NCI-H1436 (cell line): Measurements from ENCODE around the gene ISM2.
"Not testable (repeated sequence)": the region's sequence is repeated elsewhere in the genome, so short reads cannot be mapped to it uniquely, and the experiment has no call there.

Experiments used
- DNase-seq: peaks from one replicate; lab custom pipeline; 2025; lab: John Stamatoyannopoulos, UW

The ISM2 gene

DNA sequence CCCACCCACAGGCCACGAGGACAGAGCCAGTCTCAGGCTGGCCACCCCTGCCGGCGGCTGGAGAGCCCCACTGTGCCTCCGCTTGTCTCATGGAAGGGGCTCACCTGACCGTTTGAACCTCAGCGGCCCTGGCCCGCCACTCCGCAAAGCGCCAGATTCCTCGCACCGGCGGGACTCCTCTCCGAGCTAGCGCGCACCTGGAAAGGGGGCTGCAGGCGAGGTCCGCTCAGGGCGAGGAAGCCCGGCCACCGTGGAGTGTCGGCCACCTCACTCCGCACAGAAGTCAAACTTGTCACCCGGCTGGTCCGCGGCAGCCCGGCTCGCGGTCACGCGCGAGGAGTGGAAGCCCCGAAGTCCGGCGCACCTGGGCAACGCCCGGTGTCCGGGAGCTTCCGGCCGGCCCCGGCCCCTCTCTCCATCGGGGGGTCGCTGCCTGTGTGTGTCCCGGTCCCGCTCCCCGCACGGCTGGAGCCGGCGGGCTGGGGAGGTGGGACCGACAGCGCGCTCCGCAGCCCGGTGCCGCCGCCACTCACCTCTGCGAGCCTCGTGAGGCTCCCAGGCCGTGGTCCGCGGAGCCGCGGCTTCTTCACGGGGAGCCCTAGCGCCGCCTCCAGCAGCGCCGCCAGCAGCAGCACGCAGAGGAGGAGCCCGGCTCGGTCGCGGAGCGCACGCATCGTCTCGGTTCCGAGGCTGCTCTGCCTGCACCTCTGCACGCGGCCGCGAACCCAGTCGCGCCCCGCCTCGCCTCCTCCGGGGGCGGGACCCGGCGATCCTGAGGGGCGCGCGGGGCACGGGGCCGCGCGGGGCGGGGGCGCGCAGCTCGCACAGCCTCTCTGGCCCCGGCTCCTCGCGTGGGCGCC is at the start of gene ISM2:
Gene ISM2, minus strand, starts transcription at position 697 of the 860 bp plus-strand sequence. Its CDS starts 23 bp downstream, at position 674.
- peak; percentile 44 for DNase-seq

DNA sequence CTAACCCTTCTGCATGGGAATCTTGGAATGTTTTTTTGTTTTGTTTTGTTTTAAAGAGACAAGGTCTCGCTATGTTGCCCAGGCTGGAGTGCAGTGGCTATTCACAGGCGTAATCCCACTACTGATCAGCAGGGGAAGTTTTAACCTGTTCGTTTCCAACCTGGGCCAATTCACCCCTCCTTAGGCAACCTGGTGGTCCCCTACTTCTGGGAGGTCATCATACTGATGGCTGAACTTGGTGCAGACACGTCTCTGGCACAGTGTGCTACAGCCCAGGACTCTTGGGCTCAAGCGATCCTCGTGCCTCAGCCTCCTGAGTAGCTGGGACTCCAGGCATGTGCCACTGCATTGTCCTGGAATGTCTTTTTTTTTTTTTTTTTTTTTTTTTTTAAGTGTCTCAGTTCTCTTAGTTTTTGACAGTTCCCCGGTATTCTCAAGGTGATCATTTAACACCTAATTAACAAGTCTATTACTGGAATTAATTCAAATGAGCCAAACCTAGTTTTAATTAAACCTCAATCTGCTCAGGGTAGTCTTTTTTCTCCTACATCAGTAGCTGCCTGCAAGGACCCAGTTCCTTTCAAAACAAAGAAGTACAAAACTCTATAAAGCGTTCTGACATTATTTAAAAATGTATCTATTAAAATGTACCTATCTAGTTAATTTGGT is 49.0 kb upstream of the ISM2 start:
- DNase-seq, result no peak

DNA sequence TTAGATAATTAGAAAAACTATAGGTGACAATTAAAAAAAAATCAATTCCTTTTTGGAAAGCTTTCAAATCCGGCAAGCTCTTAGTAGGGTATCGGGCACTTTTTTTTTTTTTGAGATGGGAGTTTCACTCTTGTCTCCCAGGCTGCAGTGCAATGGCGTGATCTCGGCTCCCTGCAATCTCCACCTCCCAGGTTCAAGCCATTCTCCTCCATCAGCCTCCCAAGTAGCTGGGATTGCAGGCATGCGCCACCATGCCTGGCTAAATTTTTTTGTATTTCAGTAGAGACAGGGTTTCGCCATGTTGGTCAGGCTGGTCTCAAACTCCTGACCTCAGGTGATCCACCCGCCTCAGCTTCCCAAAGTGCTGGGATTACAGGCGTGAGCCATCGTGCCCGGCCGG is 46.6 kb upstream of the ISM2 start:
- DNase-seq, result not testable (repeated sequence)

DNA sequence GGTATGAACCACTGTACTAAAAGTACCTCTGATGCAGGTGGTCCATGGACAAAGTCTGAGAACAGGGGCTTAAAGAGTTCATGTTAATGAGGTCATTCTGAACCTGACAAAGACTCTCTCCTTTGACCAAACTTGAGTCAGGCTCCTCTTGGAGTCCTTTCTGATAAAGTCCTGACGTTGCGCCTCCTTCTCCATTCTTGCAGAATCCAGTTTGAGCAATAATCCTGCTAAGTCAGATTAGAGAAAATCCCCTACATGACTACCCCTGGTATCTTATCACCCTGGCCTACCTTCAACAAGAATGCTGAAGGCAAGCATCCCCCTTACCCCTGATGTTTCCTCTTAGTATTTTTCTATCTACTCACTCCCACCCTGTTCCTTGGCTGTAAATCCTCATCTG is 46.0 kb upstream of the ISM2 start:
- no peak for DNase-seq

DNA sequence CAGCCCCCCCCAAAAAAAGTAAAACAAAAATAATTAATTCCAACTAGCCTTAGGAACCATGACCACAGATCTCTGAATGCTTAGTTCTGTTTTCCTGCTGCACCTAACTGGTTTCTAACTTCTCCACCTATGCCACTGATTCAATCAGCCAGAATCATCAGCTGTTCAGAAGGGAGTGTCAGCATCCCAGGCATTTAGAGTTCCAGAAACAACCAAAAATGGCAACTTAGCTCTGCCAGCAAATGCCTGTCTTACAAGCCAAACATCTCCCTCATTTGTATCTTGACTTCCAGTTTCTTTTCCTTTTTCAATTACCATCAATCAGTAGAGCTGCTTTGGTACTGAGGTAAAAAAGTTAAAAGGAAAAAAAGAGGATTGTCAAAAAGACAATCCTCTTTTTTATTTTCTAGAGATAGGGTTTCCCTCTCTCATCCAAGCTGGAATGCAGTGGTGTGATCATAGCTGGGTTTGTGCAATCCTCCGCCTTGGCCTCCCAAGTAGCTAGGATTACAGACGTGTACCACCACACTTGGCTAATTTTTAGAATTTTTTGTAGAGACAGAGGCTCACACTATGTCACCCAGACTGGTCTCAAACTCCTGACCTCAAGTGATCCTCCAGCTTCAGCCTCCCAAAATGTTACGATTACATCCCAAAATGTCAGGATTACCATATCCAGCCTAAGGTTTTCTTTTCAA is 45.2 kb upstream of the ISM2 start:
- DNase-seq, result no peak

DNA sequence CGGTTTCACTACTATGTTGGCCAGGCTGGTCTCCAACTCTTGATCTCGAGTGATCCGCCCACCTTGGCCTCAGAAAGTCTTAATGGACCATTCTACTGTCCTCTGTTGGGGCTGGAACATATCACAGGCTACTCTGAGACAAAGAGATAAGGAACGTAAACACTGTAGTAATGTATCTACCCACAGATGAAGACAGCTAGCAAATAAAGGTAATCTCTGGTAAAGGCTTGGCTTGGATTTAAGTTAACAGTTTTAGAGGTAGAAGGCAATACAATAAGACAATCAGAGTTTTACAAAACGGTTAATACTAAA is 44.6 kb upstream of the ISM2 start:
- no peak for DNase-seq

DNA sequence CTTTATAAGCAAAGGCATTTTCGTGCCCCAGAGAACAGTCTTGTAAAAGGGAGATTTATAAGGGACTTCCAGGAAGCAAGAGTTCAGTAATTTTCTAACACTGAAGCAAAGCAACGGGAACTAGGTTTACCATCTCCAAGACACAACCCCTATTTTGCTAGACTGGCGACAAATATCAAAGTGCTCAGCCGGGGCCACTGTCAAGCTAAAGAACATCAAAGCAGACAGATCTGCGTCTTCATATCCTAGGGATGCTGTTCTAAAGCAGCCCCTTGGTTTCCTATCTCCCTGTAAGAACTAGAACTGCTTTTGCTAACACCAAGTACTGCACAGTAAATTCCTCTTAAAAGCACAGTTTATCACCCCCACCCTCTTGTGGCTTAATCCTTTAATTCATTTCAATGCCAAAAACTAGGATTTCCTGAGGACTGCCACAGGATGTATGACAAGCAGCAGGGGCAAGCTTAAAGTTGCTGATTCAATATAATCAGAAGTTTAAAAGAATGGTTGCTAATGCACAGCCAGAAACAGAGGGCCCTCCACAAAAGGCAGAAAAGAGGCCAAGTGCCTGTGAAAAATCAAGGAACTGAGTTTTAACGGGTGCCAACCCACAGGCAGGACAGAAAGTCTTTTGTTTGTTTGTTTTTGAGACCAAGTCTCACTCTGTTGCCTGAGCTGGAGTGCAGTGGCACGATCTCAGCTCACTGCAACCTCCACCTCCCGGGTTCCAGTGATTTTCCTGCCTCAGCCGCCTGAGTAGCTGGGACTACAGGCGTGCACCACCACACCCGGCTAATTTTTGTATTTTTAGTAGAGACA is 44.0 kb upstream of the ISM2 start:
- no peak for DNase-seq

DNA sequence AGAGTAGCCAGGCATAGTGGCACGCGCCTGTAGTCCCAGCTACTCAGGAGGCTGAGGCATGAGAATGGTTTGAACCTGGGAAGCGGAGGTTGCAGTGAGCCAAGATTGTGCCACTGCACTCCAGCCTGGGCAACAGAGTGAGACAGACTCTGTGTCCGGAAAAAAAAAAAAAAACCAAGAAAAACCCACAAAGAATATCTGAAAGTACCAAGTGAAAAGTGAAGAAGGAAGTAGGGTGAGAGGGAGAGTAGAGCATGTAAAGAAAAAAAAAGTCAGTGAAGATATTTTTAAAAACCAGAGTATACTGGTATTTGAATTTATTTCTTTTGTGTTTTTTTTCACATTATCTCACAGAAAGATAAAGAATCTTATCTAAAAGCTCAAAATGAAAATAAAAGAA is 43.3 kb upstream of the ISM2 start:
- DNase-seq, result no peak

DNA sequence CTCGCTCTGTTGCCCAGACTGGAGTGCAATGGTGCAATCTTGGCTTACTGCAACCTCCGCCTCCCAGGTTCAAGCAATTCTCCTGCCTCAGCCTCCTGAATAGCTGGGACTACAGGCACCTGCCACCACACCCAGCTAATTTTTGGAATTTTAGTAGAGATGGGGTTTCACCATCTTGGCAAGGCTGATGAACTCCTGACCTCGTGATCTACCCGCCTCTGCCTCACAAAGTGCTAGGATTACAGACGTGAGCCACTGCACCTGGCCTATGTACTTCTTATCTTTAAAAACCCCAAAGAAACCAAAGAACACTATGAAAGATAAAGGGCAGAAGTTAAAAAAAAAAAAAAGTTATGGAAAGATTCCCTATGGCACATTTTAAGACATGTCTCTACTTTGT is 38.3 kb upstream of the ISM2 start:
- not testable (repeated sequence) for DNase-seq

DNA sequence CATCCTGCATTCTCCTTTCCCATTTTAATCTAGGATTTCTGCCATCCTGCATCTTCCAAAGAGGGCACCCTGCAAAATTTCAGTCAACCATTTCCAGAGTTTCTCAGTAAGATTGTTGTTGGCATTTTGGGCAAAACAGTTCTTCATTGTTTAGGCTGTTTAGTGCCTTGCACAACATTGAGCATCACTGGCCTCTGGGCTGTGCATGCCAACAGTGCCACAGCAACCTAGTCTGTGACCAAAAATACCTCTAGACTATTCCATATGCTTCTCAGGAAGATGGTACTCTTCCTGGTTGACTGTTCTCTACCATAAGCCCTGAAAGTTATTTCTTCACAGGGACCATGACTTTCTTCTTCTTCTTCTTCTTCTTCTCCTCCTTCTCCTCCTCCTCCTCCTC is 32.5 kb upstream of the ISM2 start:
- no peak for DNase-seq

DNA sequence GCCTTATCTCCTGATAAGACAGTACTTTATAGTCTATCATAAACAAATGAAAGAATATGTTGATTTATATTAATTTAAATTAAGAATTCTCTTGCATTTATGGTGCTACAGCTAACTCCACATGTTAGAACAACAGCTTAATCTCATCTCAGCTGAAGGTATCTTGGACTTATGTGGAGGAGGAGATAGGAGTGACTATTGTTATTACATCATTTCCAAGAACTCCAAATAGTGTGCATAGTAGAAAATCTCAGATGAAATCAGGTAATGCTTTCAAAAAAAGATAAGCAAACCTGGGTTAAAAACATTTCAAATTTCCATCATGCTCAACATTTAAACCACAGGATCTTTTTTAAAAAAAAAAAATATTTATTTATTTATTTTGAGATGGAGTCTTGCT is 31.3 kb upstream of the ISM2 start:
- DNase-seq, result no peak

DNA sequence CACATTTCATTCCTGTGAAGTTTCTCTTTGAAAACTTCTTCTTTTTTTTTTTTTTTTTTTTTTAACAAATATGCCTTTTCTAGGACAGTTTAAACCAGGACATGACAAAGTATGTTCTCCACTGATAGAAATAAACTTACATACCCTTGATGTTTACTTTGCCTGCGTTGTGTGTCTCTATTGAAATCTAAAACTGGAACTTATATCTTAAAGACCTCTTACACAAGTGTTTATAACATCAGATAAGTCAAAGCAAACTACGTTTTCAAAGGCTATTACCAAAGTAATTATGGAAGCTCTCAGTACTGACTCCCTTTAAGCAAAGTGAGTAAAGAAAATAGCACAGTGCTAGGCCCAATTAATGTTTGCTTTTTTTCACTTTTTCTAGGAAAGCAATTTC is 30.6 kb upstream of the ISM2 start:
- no peak for DNase-seq

DNA sequence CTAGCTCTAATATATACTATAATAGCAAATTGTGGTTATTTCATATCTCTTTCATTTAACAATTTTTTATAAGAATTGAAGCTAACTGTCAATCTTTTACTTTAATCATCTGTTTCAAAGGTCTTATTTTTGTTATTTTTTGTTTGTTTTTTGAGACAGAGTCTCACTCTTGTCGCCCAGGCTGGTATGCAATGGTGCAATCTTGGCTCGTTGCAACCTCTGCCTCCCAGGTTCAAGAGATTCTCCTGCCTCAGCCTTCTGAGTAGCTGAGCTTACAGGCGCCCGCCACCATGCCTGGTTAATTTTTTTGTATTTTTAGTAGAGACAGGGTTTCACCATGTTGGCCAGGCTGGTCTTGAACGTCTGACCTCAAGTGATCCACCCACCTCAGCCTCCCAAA is 30.1 kb upstream of the ISM2 start:
- DNase-seq, result not testable (repeated sequence)

DNA sequence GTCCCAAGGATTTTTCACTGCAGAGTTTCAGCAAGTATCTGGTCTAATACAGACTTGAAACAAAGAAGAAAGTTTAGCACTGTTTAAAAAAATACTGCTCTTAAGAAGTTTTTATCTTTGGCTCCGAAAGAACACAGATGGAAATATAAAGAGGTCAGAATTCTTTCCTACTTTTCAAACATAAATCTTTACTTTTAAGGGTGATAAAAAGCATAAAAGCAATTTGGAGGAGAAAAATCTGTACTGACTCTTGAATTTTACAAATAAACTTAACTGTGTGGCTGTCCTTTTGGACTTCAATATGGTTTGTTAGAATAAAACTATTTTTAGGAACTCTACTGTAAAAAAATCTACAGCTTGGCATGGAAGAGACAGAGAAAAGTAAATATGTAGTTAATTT is 27.6 kb upstream of the ISM2 start:
- no peak for DNase-seq

DNA sequence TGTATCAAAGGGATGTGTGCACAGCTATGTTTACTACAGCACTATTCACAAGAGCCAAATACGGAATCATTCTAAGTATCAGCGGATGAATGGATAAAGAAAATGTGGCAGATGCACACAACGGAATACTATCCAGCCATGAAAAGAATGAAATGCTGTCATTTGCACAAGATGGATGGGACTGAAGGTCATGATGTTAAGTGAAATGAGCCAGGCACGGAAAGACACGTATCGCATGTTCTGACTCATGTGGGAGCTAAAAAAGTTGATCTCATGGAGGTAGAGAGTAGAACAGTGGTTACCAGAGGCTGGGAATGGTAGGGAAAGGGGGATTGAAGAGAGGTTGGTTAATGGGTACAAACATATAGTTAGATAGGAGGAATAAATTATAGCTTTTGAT is 25.9 kb upstream of the ISM2 start:
- DNase-seq, result no peak

DNA sequence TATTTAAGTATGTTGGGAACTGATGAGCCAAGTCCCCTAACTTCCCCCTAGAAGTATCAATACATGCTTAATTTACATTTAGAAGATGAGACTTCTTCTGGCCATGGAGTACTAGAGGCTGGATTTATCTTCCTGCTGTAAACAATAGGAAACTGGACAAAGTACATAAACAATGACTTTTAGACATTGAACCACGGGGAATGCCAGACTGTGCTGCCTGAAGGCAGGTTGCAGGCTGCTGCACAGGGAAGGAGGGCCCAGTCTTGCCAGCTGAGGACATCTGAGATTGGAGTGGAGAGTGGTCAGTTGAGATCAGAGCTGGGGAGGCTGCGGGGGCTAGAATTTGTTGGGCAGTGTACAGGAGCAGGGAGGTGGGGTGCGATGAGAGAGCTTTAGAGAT is 24.5 kb upstream of the ISM2 start:
- no peak for DNase-seq

DNA sequence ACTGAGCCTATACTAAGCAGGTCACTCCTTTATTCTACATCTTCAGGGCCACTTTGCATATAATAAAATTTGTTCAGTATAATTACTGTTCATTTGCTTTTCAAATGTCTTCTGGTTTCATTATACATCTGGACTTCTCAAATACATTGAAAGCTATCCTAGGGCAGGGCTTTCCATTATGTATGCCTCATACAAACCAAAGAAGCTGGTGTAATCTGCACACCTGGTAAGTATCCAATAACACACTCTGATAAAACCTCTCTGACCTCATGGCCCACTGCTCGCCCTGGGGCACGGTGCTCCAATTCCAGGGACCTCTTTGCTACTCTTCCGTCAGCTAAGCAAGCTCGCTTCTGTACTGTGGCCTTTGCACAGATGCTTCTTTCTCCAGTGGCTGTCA is 21.9 kb upstream of the ISM2 start:
- no peak for DNase-seq

DNA sequence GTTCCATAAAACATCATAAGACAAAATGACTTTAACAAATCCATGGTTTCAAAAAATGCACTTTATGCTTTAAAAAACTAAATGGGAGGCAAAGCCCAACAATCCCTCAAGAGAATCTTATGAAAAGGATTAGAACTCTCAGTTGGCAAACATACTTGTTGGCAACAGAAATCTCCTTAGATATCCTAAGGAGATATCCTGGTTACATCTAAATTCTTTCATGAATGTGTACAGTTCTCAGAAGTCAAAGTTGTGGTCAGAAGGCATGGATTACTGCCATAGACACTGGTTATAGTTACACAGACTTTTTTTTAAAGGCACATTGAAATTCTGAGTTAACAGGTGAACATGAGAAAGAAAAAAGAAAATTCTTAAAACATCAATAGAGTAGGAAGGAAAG is 17.5 kb upstream of the ISM2 start:
- DNase-seq, result no peak

DNA sequence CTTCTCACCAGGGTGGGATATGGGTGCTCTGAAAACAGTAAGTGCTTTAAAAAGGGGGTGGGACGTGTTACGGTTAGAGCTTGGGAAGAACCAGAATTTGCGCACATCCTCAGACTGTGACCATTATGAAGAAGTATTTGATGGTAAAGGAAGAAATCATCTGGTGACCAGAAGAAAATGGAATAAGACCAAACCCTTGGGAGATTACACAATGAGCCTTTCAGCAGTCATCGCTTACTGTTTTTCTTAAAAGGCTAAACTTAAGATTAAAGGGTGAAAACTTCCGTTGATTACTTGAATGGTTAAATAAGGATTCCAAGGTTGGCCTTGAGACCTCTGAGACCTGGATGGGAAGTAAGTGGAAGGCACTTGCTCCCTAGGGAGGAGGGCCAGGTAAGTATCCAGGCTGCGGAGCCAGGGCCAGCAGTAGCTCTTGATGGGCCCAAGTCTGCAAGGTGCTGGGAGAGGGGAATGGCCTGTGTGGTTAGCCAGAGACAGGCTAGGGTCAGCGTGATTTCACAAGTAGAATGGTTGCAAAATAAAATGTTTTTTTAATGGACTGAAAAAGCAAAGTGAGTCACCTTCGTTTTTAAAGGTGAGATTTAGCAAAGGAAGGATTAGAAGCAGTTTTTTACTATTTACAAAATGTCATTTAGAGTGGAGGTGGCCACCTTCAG is 13.0 kb upstream of the ISM2 start:
- no peak for DNase-seq

DNA sequence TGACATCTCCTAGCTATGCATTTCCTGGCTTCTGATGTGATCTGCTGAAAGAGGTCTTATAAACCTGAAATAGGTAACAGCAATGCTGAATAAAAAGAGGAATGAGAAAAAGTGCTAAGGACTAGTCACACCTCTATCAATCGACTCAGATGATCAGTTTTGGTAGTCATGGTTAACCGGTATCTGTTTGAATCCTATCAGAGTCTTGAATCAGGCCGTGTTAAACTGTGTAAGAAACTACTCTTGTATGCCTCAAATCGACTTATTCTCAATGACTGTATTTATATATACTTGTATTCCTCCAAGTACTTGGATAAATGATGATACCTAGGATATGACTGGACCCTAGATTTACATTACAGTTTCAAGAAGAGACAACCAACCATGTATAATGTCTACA is 10.8 kb upstream of the ISM2 start:
- DNase-seq, result no peak

DNA sequence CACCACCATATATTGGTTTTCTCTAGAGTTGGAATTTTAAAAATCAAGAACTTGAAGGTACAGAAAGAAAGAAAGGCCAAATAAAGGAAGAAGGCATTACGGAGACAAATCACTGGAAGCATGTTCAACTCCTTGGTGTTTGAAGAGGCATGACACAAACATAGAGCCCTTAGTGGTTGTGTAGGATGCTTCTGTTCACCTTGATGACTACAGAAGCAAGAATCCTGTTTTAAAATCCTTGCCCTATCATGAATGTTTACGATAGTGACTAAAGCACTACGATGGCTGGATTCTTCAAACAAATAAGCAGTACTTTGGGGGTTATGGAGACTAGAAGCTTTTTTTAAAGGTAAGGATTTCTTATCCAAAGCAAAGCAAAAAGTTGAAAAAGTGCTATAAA is 10.3 kb upstream of the ISM2 start:
- DNase-seq, result no peak

DNA sequence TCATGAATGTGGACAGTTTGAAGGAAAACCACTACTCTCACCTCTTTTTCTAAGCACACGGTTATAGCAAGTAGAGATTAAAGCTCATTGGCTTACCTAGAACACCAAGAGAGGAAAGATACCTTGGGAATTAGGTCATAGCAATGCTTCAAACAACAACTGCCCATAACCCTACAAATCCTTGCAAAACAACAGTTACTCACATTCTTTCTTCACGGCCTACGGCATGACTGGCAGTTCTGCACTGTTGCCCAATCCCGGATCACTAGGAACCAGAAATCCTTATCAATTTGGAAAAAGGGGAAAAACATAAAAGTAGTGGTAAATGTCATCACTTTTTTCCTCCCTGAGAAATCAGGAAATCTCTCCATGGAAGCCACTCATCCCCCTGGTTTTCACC is 9.6 kb upstream of the ISM2 start:
- DNase-seq, result no peak
